MM.1S (cell line): ENCODE results near the gene PLK2.

ENCODE experiments used
- DNase-seq: peaks from one replicate; pipeline ENCODE4 v3.0.0-alpha.2; 2015
- H2AFZ ChIP-seq: fragments of 300-600 bp; sonication (generic); 2 replicates; pipeline ENCODE4 v1.6.0; 2016; ENCODE audit warnings: antibody characterized with exemption, low read length
- H3F3A ChIP-seq: fragments of 300-600 bp; sonication (generic); 2 replicates; pipeline ENCODE4 v1.6.1; 2016; ENCODE audit warnings: mild to moderate bottlenecking, antibody characterized with exemption, low read length, moderate library complexity, mixed read lengths; ENCODE audit not compliant: insufficient read depth
- H3K27ac ChIP-seq: fragments of 300-600 bp; sonication (generic); 2 replicates; pipeline ENCODE4 v1.5.1; 2016; ENCODE audit warnings: mild to moderate bottlenecking, low read length
- H3K27me3 ChIP-seq: fragments of 300-600 bp; sonication (generic); replicated peaks from 2 replicates; pipeline ENCODE4 v1.6.0; 2016; ENCODE audit warnings: low read length; ENCODE audit not compliant: insufficient read depth
- H3K36me3 ChIP-seq: fragments of 300-600 bp; sonication (generic); replicated peaks from 2 replicates; pipeline ENCODE4 v1.6.1; 2016; ENCODE audit warnings: mild to moderate bottlenecking, low read length, mixed read lengths; ENCODE audit not compliant: insufficient read depth
- H3K4me1 ChIP-seq: fragments of 300-600 bp; sonication (generic); 2 replicates; pipeline ENCODE4 v1.6.1; 2016; ENCODE audit warnings: low read length, mixed read lengths
- H3K4me2 ChIP-seq: fragments of 300-600 bp; sonication (generic); 2 replicates; pipeline ENCODE4 v1.6.0; 2016; ENCODE audit warnings: low read depth, low read length
- H3K4me3 ChIP-seq: fragments of 300-600 bp; sonication (generic); 2 replicates; pipeline ENCODE4 v1.5.1; 2016; ENCODE audit warnings: low read length, mixed read lengths
- H3K79me2 ChIP-seq: fragments of 300-600 bp; sonication (generic); 2 replicates; pipeline ENCODE4 v1.6.1; 2016; ENCODE audit warnings: mixed run types, low read length, mixed read lengths
- H3K9ac ChIP-seq: fragments of 300-600 bp; sonication (generic); 2 replicates; pipeline ENCODE4 v1.6.1; 2016; ENCODE audit warnings: low read length, mixed read lengths
- H3K9me2 ChIP-seq: fragments of 300-600 bp; sonication (generic); replicated peaks from 2 replicates; pipeline ENCODE4 v1.6.1; 2016; ENCODE audit warnings: mild to moderate bottlenecking, low read length, mixed read lengths; ENCODE audit not compliant: insufficient read depth
- H3K9me3 ChIP-seq: fragments of 300-600 bp; sonication (generic); replicated peaks from 2 replicates; pipeline ENCODE4 v1.6.1; 2016; ENCODE audit warnings: mild to moderate bottlenecking, low read length, mixed read lengths; ENCODE audit not compliant: insufficient read depth
- H4K20me1 ChIP-seq: fragments of 300-600 bp; sonication (generic); 2 replicates; pipeline ENCODE4 v1.6.1; 2016; ENCODE audit warnings: mild to moderate bottlenecking, low read length, moderate library complexity, mixed read lengths; ENCODE audit not compliant: insufficient read depth
- CTCF ChIP-seq: fragments of 300-600 bp; sonication (generic); IDR thresholded peaks from 2 replicates; pipeline ENCODE4 v1.5.1; 2016; ENCODE audit warnings: antibody characterized with exemption, low read length, mixed read lengths
- EZH2 ChIP-seq: fragments of 300-600 bp; sonication (generic); optimal IDR thresholded peaks from 2 replicates; pipeline ENCODE3; 2017; ENCODE audit warnings: low read depth, mild to moderate bottlenecking, antibody characterized with exemption, low read length, mixed read lengths
- EZH2phosphoT487 ChIP-seq: fragments of 300-600 bp; sonication (generic); IDR thresholded peaks from 2 replicates; pipeline ENCODE4 v1.6.1; 2018; ENCODE audit warnings: antibody characterized with exemption, low read length

The PLK2 gene

GRCh38 chr5:58437661-58438060, 22.2 kb downstream of the PLK2 start:
- Histone ChIP-seq H3K9ac (no peak overlapping the region), H3K36me3 (no peaks in the 10 kb centered on the region), H2AFZ (no peak overlapping the region), H4K20me1 (no peaks in the 10 kb centered on the region), H3K79me2 (no peaks in the 10 kb centered on the region), H3K27ac (no peak overlapping the region), H3K4me2 (no peak overlapping the region), H3K4me3 (no peak overlapping the region), H3K9me3 (no peaks in the 10 kb centered on the region), H3F3A (no peaks in the 10 kb centered on the region), H3K27me3 (no peaks in the 10 kb centered on the region), H3K4me1 (no peaks in the 10 kb centered on the region), H3K9me2 (no peaks in the 10 kb centered on the region)
- DNase-seq: no peak
- TF ChIP-seq EZH2 (no peak), CTCF (no peak), EZH2phosphoT487 (no peak)

GRCh38 chr5:58431832-58432231, 28.1 kb downstream of the PLK2 start:
- Histone ChIP-seq H3K9me3 (no peaks in the 10 kb centered on the region), H4K20me1 (no peaks in the 10 kb centered on the region), H3K4me1 (no peaks in the 10 kb centered on the region), H3K9ac (no peak overlapping the region), H3K27ac (no peak overlapping the region), H3F3A (no peaks in the 10 kb centered on the region), H3K27me3 (no peaks in the 10 kb centered on the region), H3K36me3 (no peaks in the 10 kb centered on the region), H3K9me2 (no peaks in the 10 kb centered on the region), H3K79me2 (no peaks in the 10 kb centered on the region), H3K4me3 (no peak overlapping the region), H2AFZ (no peak overlapping the region), H3K4me2 (no peak overlapping the region)
- TF ChIP-seq EZH2 (no peak), EZH2phosphoT487 (no peak), CTCF (no peak)
- DNase-seq: no peak

GRCh38 chr5:58412932-58413331, 47.0 kb downstream of the PLK2 start:
- TF ChIP-seq EZH2: no peak
- no peak for TF ChIP-seq EZH2phosphoT487
- TF ChIP-seq CTCF: no peak
- H3K4me1 ChIP-seq: peaks cover 22% of the 10 kb centered on the region
- no peaks in the 10 kb centered on the region for H3K9me2 ChIP-seq
- H4K20me1 ChIP-seq: no peaks in the 10 kb centered on the region
- H3K9me3 ChIP-seq: no peaks in the 10 kb centered on the region
- H3K27me3 ChIP-seq: no peaks in the 10 kb centered on the region
- H3K36me3 ChIP-seq: no peaks in the 10 kb centered on the region
- H3K9ac ChIP-seq: no peak overlapping the region
- DNase-seq: no peak
- H3F3A ChIP-seq: no peaks in the 10 kb centered on the region
- no peaks in the 10 kb centered on the region for H3K79me2 ChIP-seq
- no peak overlapping the region for H3K4me2 ChIP-seq
- no peak overlapping the region for H2AFZ ChIP-seq
- no peak overlapping the region for H3K27ac ChIP-seq
- H3K4me3 ChIP-seq: no peak overlapping the region
